HUES64 (cell line): ENCODE data around the gene DNAH1.
A peak's percentile ranks its signal among the peaks of the same experiment; 100 is the strongest.

Experiments used
- H3K27ac ChIP-seq: 2 replicates; pipeline ENCODE4 v1.7.0; 2013; ENCODE audit warnings: low read depth, low read length, inconsistent platforms
- H3K27me3 ChIP-seq: 2 replicates; pipeline ENCODE4 v1.6.1; 2013; ENCODE audit warnings: mild to moderate bottlenecking, low read length; ENCODE audit not compliant: insufficient read depth
- H3K36me3 ChIP-seq: 2 replicates; pipeline ENCODE4 v1.6.1; 2013; ENCODE audit warnings: mild to moderate bottlenecking, low read length; ENCODE audit not compliant: insufficient read depth
- H3K4me1 ChIP-seq: 2 replicates; pipeline ENCODE4 v1.6.1; 2013; ENCODE audit warnings: mild to moderate bottlenecking, low read length, moderate library complexity; ENCODE audit not compliant: insufficient read depth
- H3K4me3 ChIP-seq: 2 replicates; pipeline ENCODE4 v1.5.1; 2013; ENCODE audit warnings: mild to moderate bottlenecking, low read length, moderate library complexity
- H3K9ac ChIP-seq: 2 replicates; pipeline ENCODE4 v1.6.1; 2013; ENCODE audit warnings: mild to moderate bottlenecking, low read depth, low read length
- H3K9me3 ChIP-seq: 2 replicates; pipeline ENCODE4 v1.6.1; 2013; ENCODE audit warnings: low read depth, low read length; ENCODE audit not compliant: insufficient read depth
- WGBS: fragments of 150-250, 120-280 bp; methylation state at CpG from one replicate; pipeline ENCODE4 v1.1.7; 2013; ENCODE audit warnings: missing lambda C conversion rate; 5-methylcytosine and 5-hydroxymethylcytosine counted together

The DNAH1 gene

GRCh38 chr3:52364322-52365035 is 48.4 kb downstream of the DNAH1 start:
- Histone ChIP-seq H3K27me3 (no peaks in the 10 kb centered on the region), H3K9me3 (no peaks in the 10 kb centered on the region), H3K36me3 (no peaks in the 10 kb centered on the region), H3K4me3 (no peak overlapping the region), H3K4me1 (peaks cover 6% of the 10 kb centered on the region; the same call in 1 of the 2 replicates), H3K9ac (no peak overlapping the region), H3K27ac (no peak overlapping the region)
- WGBS, result 94% methylated on average over 19 of the region's 19 CpGs

- Histone ChIP-seq H3K36me3 (no peaks in the 10 kb centered on the region), H3K27me3 (no peaks in the 10 kb centered on the region), H3K4me3 (no peak overlapping the region), H3K27ac (no peak overlapping the region), H3K9me3 (no peaks in the 10 kb centered on the region), H3K4me1 (peaks cover 6% of the 10 kb centered on the region; the same call in 1 of the 2 replicates), H3K9ac (no peak overlapping the region)
- whole genome bisulfite sequencing, result 92% methylated on average over 10 of the region's 10 CpGs
Measured at GRCh38 chr3:52366527-52366926, 50.4 kb downstream of the DNAH1 start.

GRCh38 chr3:52367891-52368880 is 52.1 kb downstream of the DNAH1 start:
- Histone ChIP-seq H3K27ac (no peak overlapping the region), H3K4me1 (peaks cover 10% of the 10 kb centered on the region; the same call in 1 of the 2 replicates), H3K9me3 (no peaks in the 10 kb centered on the region), H3K27me3 (no peaks in the 10 kb centered on the region), H3K4me3 (no peak overlapping the region), H3K36me3 (no peaks in the 10 kb centered on the region), H3K9ac (no peak overlapping the region)
- 45% methylated on average over 19 of the region's 19 CpGs for WGBS

GRCh38 chr3:52370531-52370930 is 54.4 kb downstream of the DNAH1 start:
- WGBS, result 90% methylated on average over 13 of the region's 13 CpGs

GRCh38 chr3:52372822-52373504 is 56.8 kb downstream of the DNAH1 start:
- Histone ChIP-seq H3K4me3 (peak overlapping the region; percentile 41), H3K27me3 (peaks cover 11% of the 10 kb centered on the region; the same call in 1 of the 2 replicates), H3K27ac (no peak overlapping the region), H3K4me1 (peaks cover 16% of the 10 kb centered on the region), H3K36me3 (no peaks in the 10 kb centered on the region), H3K9ac (no peak overlapping the region), H3K9me3 (no peaks in the 10 kb centered on the region)
- WGBS, result 32% methylated on average over 40 of the region's 40 CpGs

More at GRCh38 chr3:52370531-52370930, 54.4 kb downstream of the DNAH1 start:
- Histone ChIP-seq H3K9ac (no peak overlapping the region), H3K4me1 (peaks cover 16% of the 10 kb centered on the region), H3K27ac (no peak overlapping the region), H3K4me3 (no peak overlapping the region), H3K9me3 (no peaks in the 10 kb centered on the region), H3K27me3 (peaks cover 11% of the 10 kb centered on the region; the same call in 1 of the 2 replicates), H3K36me3 (no peaks in the 10 kb centered on the region)

GRCh38 chr3:52373676-52374075 is 57.6 kb downstream of the DNAH1 start:
- Histone ChIP-seq H3K27me3 (peaks cover 11% of the 10 kb centered on the region; the same call in 1 of the 2 replicates), H3K36me3 (no peaks in the 10 kb centered on the region), H3K9me3 (no peaks in the 10 kb centered on the region), H3K4me1 (peaks cover 13% of the 10 kb centered on the region), H3K4me3 (peak overlapping the region; percentile 41), H3K9ac (no peak overlapping the region), H3K27ac (no peak overlapping the region)
- WGBS, result 68% methylated on average over 3 of the region's 6 CpGs

GRCh38 chr3:52374173-52374572 is 58.1 kb downstream of the DNAH1 start:
- WGBS, result 97% methylated on average over 2 of the region's 2 CpGs
- no peak overlapping the region for H3K4me3 ChIP-seq
- peaks cover 11% of the 10 kb centered on the region; the same call in 1 of the 2 replicates for H3K27me3 ChIP-seq
- H3K27ac ChIP-seq, result no peak overlapping the region
- peaks cover 10% of the 10 kb centered on the region for H3K4me1 ChIP-seq
- no peaks in the 10 kb centered on the region for H3K9me3 ChIP-seq
- no peak overlapping the region for H3K9ac ChIP-seq
- H3K36me3 ChIP-seq, result no peaks in the 10 kb centered on the region

GRCh38 chr3:52379610-52380009 is 63.5 kb downstream of the DNAH1 start:
- 94% methylated on average over 10 of the region's 10 CpGs for WGBS
- no peak overlapping the region for H3K4me3 ChIP-seq

GRCh38 chr3:52380023-52380422 is 63.9 kb downstream of the DNAH1 start:
- Histone ChIP-seq H3K9ac (no peak overlapping the region), H3K4me1 (no peaks in the 10 kb centered on the region), H3K27me3 (no peaks in the 10 kb centered on the region), H3K9me3 (no peaks in the 10 kb centered on the region), H3K27ac (no peak overlapping the region), H3K36me3 (no peaks in the 10 kb centered on the region), H3K4me3 (no peak overlapping the region)
- 93% methylated on average over 10 of the region's 10 CpGs for WGBS

More at GRCh38 chr3:52379610-52380009, 63.5 kb downstream of the DNAH1 start:
- H3K9ac ChIP-seq, result no peak overlapping the region
- H3K9me3 ChIP-seq, result no peaks in the 10 kb centered on the region
- H3K27ac ChIP-seq, result no peak overlapping the region
- no peaks in the 10 kb centered on the region for H3K36me3 ChIP-seq
- no peaks in the 10 kb centered on the region for H3K27me3 ChIP-seq
- H3K4me1 ChIP-seq, result no peaks in the 10 kb centered on the region

- 94% methylated on average over 18 of the region's 18 CpGs for WGBS
- Histone ChIP-seq H3K9me3 (no peaks in the 10 kb centered on the region), H3K27ac (no peak overlapping the region), H3K9ac (no peak overlapping the region), H3K36me3 (no peaks in the 10 kb centered on the region), H3K4me3 (no peak overlapping the region), H3K27me3 (no peaks in the 10 kb centered on the region), H3K4me1 (no peaks in the 10 kb centered on the region)
Measured at GRCh38 chr3:52381623-52382022, 65.5 kb downstream of the DNAH1 start.
